GM10266 (cell line): ENCODE results near the gene ENPEP.

ENCODE experiments used
- DNase-seq: peaks from one replicate; pipeline ENCODE4 v3.0.0; 2012; ENCODE audit errors: extremely low spot score
- CTCF ChIP-seq: IDR thresholded peaks from 2 replicates; pipeline ENCODE4 v1.5.1; 2012; ENCODE audit warnings: mild to moderate bottlenecking, low read depth; ENCODE audit not compliant: control insufficient read depth, insufficient read depth; ENCODE audit errors: missing control alignments

ENPEP gene

GRCh38 chr4:110613745-110614144, 137.8 kb downstream of the ENPEP start:
- no peak for DNase-seq
- no peak for TF ChIP-seq CTCF

GRCh38 chr4:110614173-110614963, 138.4 kb downstream of the ENPEP start:
- DNase-seq = no peak
- TF ChIP-seq CTCF = no peak
